Activated CD8-positive, alpha-beta memory T cell treated with anti-CD3 and anti-CD28 coated beads for 1 hour (primary cell): Measurements from ENCODE around the gene CPT1B.

Source experiments
- DNase-seq, 2 donors: peaks; one replicate each; pipeline ENCODE4 v3.0.0-alpha.2; 2020; ENCODE audit warnings: low read depth in 1 of 2; ENCODE audit errors: extremely low read depth in 1 of 2

The CPT1B gene

GRCh38 chr22:50586416-50586815 lies 8.2 kb upstream of the CPT1B start:
- DNase-seq = no peak

DNA sequence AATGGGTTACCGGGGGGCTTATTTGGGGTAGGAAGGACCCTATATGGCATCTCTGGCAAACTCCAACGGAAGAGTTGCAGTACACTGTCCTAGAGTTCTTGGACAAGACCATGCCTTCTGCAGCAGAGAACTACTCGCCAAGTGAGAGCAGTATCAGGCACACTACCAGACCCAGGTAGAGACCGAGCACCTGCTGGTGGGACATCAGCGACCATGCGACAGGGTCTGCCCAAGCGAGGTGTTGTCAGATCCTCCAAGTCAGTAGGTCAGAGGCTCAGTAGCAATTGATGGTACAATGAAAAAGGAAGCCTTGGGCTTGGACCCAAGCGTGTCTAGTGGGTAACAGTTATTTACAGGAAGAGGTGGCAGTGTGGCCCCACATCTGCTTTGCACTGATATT lies 7.6 kb upstream of the CPT1B start:
- DNase-seq = no peak

DNA sequence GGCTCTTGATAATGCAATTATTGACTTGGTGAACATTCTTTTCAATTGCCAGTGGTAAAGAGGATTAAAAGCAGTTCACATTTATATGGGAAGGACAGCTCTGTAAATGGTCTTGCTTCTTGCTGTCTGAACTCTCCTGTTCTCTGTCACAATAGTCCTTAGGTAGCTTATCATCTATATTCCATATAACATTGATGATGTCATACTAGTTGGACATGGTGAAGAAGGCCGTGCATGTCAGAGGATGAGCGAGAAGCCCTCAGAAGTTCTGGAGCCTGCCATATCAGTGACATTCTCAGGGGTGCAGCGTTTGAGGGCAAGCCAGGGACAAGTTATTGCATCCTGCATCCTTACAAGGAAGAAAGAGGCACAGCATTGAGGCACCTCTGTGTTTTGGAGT lies 7.0 kb upstream of the CPT1B start:
- no peak for DNase-seq

DNA sequence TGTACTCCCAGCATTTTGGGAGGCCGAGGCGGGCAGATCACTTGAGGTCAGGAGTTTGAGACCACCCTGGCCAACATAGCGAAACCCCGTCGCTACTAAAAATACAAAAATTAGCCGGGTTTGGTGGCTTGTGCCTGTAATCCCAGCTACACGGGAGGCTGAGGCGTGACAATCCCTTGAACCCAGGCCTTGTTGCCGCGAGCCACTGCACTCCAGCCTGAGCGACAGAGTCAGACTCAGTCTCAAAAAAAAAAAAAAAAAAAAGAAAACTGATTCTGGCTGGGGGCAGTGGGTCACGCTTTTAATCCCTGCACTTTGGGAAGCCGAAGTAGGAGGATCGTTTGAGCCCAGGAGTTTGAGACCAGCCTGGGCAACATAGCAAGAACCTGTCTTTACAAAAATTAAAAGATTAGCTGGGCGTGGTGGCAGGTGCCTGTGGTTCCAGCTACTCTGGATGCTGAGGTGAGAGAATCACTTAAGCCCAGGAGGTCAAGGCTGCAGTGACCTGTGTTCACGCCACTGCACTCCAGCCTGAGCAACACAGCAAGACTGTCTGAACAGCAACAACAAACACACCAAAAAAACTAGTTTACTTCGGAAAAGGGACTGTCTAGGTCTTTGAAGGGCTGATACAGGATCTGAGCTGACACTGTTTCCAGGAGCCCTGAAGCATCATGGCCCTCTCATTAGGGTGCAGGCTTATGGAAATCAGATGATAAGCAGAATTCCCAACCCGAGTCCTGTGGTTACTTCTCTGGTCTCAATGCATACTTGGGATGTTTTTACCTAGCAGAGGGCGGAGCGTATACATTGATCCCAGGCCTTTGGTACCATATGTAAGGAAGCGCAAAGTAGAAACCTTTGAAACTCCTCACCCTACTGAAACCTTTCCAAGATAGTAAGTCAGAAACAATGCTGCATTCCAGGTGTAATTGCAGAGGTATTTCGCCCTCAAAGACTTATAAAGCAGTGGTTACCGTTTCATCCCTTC lies 6.2 kb upstream of the CPT1B start:
- no peak for DNase-seq

- DNase-seq = no peak
These were observed 5.2 kb upstream of the CPT1B start for GRCh38 chr22:50583294-50583861.

DNA sequence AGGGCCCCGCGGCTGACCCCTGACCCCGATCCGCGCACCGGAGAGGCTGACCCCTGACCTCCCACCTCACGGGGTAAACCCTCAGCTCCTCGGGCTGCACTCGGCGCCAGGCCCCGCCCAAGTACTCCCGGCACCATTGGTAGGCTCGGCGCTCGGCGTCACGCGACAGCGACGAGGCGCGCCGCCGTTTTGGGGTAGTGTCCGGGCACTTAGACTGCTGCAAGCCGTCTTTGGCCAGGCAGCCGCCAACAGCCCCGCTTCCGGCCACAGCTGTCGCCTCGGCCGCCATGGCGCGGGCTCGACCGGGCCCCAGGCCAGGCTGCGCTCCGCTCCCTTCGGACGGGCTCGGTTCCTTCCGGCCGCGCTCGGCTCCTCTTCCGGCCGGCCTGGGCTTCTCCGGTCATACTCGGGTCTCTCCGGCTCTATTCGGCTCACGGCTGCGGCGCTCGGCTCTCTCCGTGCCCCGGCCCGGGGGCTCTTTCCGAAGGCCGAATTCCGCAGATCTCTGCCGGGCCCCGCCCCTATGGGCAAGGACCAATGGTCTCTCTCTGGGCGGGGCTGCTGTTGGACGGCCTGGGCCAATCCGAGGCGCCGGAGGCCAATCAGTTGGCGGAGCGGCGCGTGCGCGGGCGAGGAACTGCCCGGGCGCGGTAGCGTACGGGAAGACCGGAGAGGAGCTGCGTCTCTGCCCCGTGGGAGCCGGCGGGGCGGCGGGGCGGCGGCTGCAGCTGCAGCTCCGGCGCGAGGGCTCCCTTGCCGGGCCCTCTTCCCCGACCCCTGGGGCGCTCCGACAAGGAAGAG lies 4.5 kb upstream of the CPT1B start, which contains the start of gene CHKB:
CHKB (minus strand) TSS at position 357 of the 801 bp plus-strand sequence; CDS start at position 289, 68 bp downstream.
- peak; percentile 93 to 97 for DNase-seq

- DNase-seq = peak in 1 of 2 donors; percentile 22
These were observed 3.8 kb upstream of the CPT1B start for GRCh38 chr22:50581950-50582492.

GRCh38 chr22:50581031-50581949 lies 3.1 kb upstream of the CPT1B start:
- DNase-seq = no peak

DNA sequence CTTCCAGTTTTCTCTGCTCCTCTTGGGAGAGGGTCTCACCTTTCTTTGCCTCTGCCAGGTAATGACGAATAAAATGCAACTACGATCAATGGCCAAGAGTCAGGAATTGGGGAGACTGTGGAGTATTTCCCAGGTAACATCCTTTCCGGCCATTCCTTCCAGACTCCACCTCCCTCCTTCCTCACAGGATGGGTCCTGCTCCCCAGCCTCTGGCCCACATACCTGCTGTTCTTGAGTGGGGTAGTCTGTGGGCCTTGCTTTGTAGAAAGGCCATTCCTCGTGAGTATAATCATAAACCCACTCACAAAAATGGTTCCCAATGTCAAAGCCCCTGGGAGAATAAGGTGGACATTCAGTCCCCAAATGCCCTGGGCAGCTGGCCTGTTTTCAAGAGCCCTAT lies 1.5 kb upstream of the CPT1B start:
- DNase-seq = no peak

- no peak for DNase-seq
These were observed 616 bp upstream of the CPT1B start for GRCh38 chr22:50578776-50579310.

DNA sequence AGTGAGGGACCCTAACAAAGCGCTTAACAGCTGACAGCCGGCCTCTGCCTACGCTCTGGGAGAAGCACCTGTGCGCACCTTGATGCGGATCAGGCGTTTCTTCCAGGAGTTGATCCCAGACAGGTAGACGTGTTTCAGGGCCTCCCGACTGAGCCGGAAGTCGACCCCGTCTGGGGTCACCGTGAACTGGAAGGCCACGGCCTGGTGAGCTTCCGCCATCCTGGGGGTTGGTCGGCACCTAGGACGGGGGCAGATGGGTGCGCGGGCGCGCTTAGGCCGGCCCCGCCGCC lies 585 bp downstream of the CPT1B start:
- DNase-seq = no peak

DNA sequence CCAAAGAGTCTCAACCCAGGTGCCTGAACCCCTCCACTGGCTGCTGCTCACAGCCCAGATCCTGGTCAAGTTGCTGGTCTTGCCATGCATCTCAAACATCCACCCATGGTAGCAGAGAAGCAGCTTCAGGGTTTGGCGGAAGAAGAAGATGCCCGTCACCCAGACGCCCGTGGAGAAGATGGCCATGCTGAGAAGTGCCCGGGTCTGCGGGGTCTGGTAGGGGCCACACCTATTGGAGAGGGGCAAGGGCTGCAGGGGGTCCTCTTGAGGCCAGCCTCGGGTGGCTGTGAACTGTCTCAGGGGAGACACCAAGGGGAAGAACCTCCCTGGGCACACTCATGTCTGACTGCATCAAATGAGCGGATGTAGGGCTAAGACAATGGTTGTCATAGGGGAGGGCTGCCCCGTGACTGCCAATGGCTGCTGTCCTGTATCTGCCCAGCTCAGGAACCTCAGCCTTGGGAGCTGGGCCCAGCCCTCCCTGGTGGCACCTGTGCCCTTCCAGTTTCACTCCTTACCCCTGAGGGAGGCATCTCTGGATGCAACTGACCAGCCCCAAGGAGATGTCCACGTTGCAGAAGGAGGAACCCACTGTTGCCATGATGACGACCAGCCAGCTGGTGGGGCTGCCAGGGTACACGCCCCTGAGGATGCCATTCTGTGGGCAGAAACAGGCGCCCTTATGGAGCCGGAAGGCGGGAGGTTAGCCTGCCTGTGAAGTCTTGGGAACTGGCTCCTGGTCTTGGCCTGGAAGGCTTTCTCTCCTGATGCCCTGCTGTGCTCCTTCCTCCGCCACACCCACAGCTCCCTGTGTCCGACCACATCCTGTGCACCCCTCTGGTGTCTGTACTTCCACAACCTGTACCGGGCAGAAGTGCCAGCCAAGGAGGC lies 1.2 kb downstream of the CPT1B start:
- DNase-seq = no peak

GRCh38 chr22:50576070-50576469 lies 2.2 kb downstream of the CPT1B start:
- DNase-seq = no peak

GRCh38 chr22:50575426-50575941 lies 2.7 kb downstream of the CPT1B start:
- DNase-seq = no peak

GRCh38 chr22:50574383-50574755 lies 3.9 kb downstream of the CPT1B start:
- DNase-seq = no peak

DNA sequence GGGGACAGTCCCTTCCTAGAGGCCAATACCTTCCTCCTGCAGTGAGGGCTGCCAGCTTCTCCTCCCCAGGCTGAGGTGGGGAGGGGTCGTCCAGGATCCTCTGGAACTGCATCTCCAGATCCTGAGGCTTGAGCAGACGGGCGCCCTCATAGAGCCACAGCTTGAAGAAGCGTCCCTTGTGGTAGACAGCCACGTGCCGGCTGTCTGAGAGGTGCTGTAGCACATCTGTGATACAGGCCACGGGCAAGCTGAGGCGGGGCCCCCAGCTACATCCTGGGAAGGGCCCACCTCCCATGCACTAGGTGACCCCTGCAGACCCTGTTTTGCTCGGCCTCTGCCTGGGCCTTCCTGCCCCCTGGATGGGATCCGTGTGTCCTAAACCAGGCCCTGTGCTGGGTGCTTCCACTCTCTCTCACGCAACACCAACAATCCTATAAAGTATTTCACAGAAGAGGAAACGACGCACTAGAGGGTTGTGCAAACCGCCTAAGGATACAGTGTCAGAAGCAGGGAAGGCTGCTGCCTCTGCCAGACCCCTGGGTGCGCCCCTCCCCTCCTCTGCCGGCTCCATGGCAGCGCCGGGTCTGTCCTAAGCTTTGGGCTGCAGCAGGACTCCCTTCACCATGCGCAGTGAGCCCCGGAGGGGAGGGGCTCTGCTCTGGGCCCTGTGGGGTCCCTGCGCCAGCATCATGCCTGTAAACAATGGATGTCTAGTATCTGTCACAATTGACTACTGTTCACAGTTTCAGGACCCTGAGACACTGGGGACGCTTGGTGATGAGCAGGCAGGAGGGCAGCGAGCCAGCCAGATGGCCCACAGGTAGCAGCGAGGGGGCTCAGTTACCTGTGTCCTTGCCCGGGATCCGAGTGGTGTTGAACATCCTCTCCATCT lies 4.5 kb downstream of the CPT1B start:
- no peak for DNase-seq

- no peak for DNase-seq
These were observed 5.3 kb downstream of the CPT1B start for GRCh38 chr22:50572965-50573364.
